Transverse colon (tissue), 4 donors: ENCODE data around the gene LDLRAP1. TPM values are rescaled to one million over a fixed set of nuclear protein-coding genes. Genes with fewer than 3 reads are reported as not detected.

Experiments used
- DNase-seq: peaks from one replicate; pipeline ENCODE4 v3.0.0-alpha.2; 2019
- H3K27ac ChIP-seq, 4 donors: fragments of 200-600 bp; sonication (generic); 2 replicates each; pipeline ENCODE4 v1.5.1; 2016 to 2018; ENCODE audit warnings: inconsistent platforms in 4 of 4
- H3K27me3 ChIP-seq: fragments of 200-600 bp; sonication (generic); 2 replicates; pipeline ENCODE4 v1.5.1; 2017; ENCODE audit warnings: inconsistent platforms
- H3K36me3 ChIP-seq, 4 donors: fragments of 200-600 bp; sonication (generic); 2 replicates each; pipeline ENCODE4 v1.5.1; 2017 to 2019; ENCODE audit warnings: inconsistent platforms in 4 of 4
- H3K4me1 ChIP-seq, 4 donors: fragments of 200-600 bp; sonication (generic); 2 replicates each; pipeline ENCODE4 v1.5.1; 2017 to 2020; ENCODE audit warnings: inconsistent platforms in 4 of 4
- H3K4me3 ChIP-seq, 4 donors: fragments of 200-600 bp; sonication (generic); 1 replicate in 1 of 4; 2 replicates in 3 of 4; pipeline versions ENCODE4 v1.5.1 to v1.6.1; 2017 to 2019; ENCODE audit warnings: inconsistent platforms in 4 of 4
- H3K9me3 ChIP-seq, 2 donors: fragments of 200-600 bp; sonication (generic); 2 replicates each; pipeline ENCODE4 v1.5.1; 2017 to 2019; ENCODE audit warnings: inconsistent platforms in 2 of 2
- CTCF ChIP-seq, 5 experiments: fragments of 200-600 bp in 3 of 5; fragments of 450-650 bp in 2 of 5; sonication (generic) in 3 of 5; IDR thresholded peaks; 1 replicate in 2 of 5; 2 replicates in 3 of 5; pipeline ENCODE4 v1.5.1; 2016 to 2017; ENCODE audit warnings: antibody characterized with exemption in 5 of 5, inconsistent platforms in 3 of 5, mild to moderate bottlenecking in 2 of 5, moderate library complexity in 1 of 5
- EP300 ChIP-seq: sonication (generic); formaldehyde crosslinking; IDR thresholded peaks from one replicate; pipeline ENCODE4 v1.6.1; 2017; ENCODE audit warnings: antibody characterized with exemption, low read depth
- POLR2A ChIP-seq: fragments of 450-650 bp; IDR thresholded peaks from one replicate; pipeline ENCODE4 v1.6.1; 2016; ENCODE audit warnings: antibody characterized with exemption, mild to moderate bottlenecking, moderate library complexity
- POLR2AphosphoS5 ChIP-seq, 3 donors: sonication (generic); formaldehyde crosslinking; IDR thresholded peaks; one replicate each; pipeline ENCODE4 v1.6.1; 2016; ENCODE audit warnings: antibody characterized with exemption in 3 of 3
- WGBS, 2 donors: methylation state at CpG; one replicate each; pipeline ENCODE4 v1.1.5; 2018; ENCODE audit warnings: low coverage in 1 of 2; 5-methylcytosine and 5-hydroxymethylcytosine counted together
- in situ Hi-C, 4 donors: fragments of 200-750 bp; cut with MboI; loops; one replicate each; pipeline versions ENCODE4 v1.15.0 to v1.15.1; 2017; ENCODE audit warnings: low sequenced_read_pairs in 3 of 4, low pct_ligation_motif_present in 1 of 4, low pct_unique_long_range_greater_than_20kb in 1 of 4
- intact Hi-C: fragments of 100-400 bp; cut with DNase I; formaldehyde crosslinking; loops from one replicate; pipeline ENCODE4 v1.15.1; 2023; ENCODE audit warnings: low total_unique reads
- total RNA-seq, 4 donors: library from RNA; depleted of rRNA; stranded (reverse); fragments of >200 nt; gene quantifications; one replicate each; pipeline ENCODE4 v1.1.0, GENCODE V29; 2016

Gene LDLRAP1
- total RNA-seq, 4 donors from 2014 or later: 24.9 to 75.6 (median 37.8) TPM

- no peaks in the 10 kb centered on the region for H3K4me1 ChIP-seq
- 40 to 82% methylated on average over 1 to 17 of the region's 18 CpGs for WGBS, 2 donors
- H3K27me3 ChIP-seq: no peaks in the 10 kb centered on the region
- no peaks in the 10 kb centered on the region for H3K9me3 ChIP-seq
- DNase-seq: no peak
- no peak overlapping the region for H3K27ac ChIP-seq
- intact Hi-C loops (loop anchor here (10.0 kb wide), 1 partner anchor 125 kb away; no protein-coding TSS in a partner anchor), in situ Hi-C loops (loop anchor here in 3 of 4 donors (10.0 kb wide), 2 partner anchors 125 to 135 kb away; no protein-coding TSS in a partner anchor)
- H3K4me3 ChIP-seq: no peak overlapping the region
- H3K36me3 ChIP-seq: no peaks in the 10 kb centered on the region
- no peak for TF ChIP-seq POLR2A
- TF ChIP-seq CTCF (IDR thresholded peaks at IDR 0.05): no peak
- TF ChIP-seq EP300: no peak
- TF ChIP-seq POLR2AphosphoS5 (IDR thresholded peaks at IDR 0.05): no peak
Observed at GRCh38 chr1:25529518-25530185, 13.8 kb upstream of the LDLRAP1 start.

DNA sequence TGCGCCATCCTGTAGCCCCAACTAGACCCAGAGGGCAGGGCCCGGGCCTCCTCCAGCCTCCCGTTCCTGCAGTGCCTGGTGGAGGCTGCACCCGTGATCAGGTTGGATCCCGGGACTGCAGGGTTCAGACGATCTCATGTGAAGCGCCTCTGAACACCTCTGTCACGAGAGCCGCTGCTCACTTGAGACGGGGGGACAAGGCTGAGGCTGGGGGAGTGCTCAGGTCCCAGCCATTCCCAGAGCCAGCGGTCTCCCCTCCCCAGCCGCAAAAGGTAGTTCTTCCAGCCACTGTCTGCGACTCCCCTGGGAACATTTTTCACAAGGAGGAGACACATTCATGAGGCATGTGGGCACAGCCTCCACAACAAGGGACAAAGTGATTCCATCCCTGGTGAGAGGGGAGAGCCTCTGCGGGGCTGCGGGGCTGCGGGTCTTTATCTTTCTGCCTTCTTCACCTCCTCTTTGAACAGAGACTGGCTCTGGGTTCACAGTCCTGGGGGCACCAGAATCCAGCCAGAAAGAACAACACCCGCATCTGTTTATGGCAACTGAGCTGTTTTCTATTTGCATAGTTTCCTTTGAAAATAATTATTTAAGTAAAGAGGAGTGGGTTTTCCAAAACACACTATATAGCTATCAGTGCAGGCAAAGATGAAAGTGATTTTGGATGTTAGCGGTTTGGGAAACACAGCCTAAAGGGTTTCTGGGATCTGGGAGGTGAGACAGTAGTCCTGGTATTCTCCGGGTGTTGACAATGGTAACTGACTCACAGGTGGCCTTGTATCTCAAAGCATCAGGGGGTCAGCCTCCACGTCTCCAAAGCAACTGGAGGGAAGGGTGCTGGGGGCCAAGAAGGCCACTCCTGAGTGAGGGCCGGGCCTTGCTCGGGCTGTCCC, 13.0 kb upstream of the LDLRAP1 start:
- H3K27me3 ChIP-seq: no peaks in the 10 kb centered on the region
- in situ Hi-C loops: no loop called here
- TF ChIP-seq CTCF (IDR thresholded peaks at IDR 0.05) (no peak), EP300 (no peak), POLR2AphosphoS5 (IDR thresholded peaks at IDR 0.05) (no peak), POLR2A (no peak)
- H3K4me1 ChIP-seq: no peaks in the 10 kb centered on the region
- intact Hi-C loops: no loop called here
- no peak overlapping the region for H3K4me3 ChIP-seq
- DNase-seq: no peak
- no peaks in the 10 kb centered on the region for H3K9me3 ChIP-seq
- 80 to 81% methylated on average over 2 to 21 of the region's 22 CpGs for whole genome bisulfite sequencing, 2 donors
- H3K27ac ChIP-seq: no peak overlapping the region
- H3K36me3 ChIP-seq: no peaks in the 10 kb centered on the region

DNA sequence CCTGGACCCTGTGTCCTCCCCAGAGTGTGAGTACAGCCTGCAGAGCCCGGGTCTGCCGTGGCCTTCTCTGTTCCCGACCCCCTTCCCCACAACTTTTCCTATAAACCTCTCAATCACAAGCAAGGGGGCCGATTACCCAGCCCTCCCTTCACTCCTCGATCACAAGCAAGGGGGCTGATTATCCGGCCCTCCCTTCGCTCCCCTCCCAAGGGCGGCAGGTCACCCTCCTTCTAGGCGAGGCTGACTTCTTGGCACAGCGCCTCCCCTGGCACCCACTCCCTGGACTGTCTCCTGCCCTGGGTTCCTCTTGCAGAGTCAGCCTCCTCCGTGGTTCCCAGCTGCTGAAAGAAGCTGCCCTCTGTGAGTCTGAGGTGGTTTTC, 12.3 kb upstream of the LDLRAP1 start:
- intact Hi-C loops: no loop called here
- no peak overlapping the region for H3K4me3 ChIP-seq
- no peaks in the 10 kb centered on the region for H3K27me3 ChIP-seq
- no peaks in the 10 kb centered on the region for H3K36me3 ChIP-seq
- no peaks in the 10 kb centered on the region for H3K9me3 ChIP-seq
- no peak for TF ChIP-seq CTCF (IDR thresholded peaks at IDR 0.05)
- TF ChIP-seq EP300: no peak
- TF ChIP-seq POLR2AphosphoS5 (IDR thresholded peaks at IDR 0.05): no peak
- TF ChIP-seq POLR2A: no peak
- WGBS, 2 donors: 52% methylated on average over 11 of the region's 11 CpGs; no CpG with 5 or more reads in 1 of the 2 donors
- in situ Hi-C loops: no loop called here
- H3K4me1 ChIP-seq: no peaks in the 10 kb centered on the region
- DNase-seq: no peak
- H3K27ac ChIP-seq: no peak overlapping the region

- WGBS, 2 donors: 76 to 87% methylated on average over 3 of the region's 3 CpGs
- DNase-seq: no peak
- Histone ChIP-seq H3K4me3 (no peak overlapping the region), H3K9me3 (no peaks in the 10 kb centered on the region), H3K4me1 (no peaks in the 10 kb centered on the region), H3K27me3 (no peaks in the 10 kb centered on the region), H3K27ac (no peak overlapping the region), H3K36me3 (no peaks in the 10 kb centered on the region)
- TF ChIP-seq CTCF (IDR thresholded peaks at IDR 0.05) (no peak), EP300 (no peak), POLR2A (no peak), POLR2AphosphoS5 (IDR thresholded peaks at IDR 0.05) (no peak)
- intact Hi-C loops: no loop called here
- in situ Hi-C loops: no loop called here
Observed at GRCh38 chr1:25532970-25533369, 10.4 kb upstream of the LDLRAP1 start.
